ENCODE results near the gene NKTR.

DNA sequence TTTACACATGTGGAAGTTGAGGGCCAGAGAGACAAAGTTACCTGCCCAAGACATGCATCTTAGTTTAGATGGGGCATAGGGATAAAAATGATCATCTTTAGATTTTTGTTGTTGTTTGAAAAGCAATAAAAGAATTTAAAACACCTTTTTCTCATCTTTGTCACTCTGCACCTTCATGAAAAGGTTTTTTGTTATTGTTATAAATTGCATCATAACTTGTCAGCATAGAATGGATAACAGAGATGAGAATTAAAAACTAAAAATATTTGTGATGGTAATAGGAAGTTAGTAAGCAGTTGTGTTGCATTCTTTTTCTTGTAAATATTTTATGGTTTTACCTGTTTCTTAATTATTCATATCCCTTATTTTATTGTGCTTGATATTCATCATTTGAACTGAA lies 39.6 kb downstream of the NKTR start:
- TF ChIP-seq ZNF274 (IDR thresholded peaks at IDR 0.05; ENCODE audit: low read depth, low read length) (no peak), YY1 (IDR thresholded peaks at IDR 0.05; ENCODE audit: insufficient read depth, insufficient read length) (no peak), SUZ12 (IDR thresholded peaks at IDR 0.05; ENCODE audit: extremely low read depth, insufficient read depth, insufficient read length) (no peak)

Measured in NT2/D1 (cell line).